GM12892 (cell line): ENCODE data around the gene DPP9.

Source experiments
- DNase-seq: peaks from one replicate; pipeline ENCODE4 v3.0.0; 2011; ENCODE audit not compliant: insufficient read length
- FAIRE-seq: peaks from 2 replicates; lab custom pipeline; 2011; peaks lifted over from hg19 to GRCh38; lab: Jason Lieb, UNC
- POLR2A ChIP-seq: IDR thresholded peaks from 2 replicates; pipeline ENCODE4 v1.6.1; 2011; ENCODE audit warnings: low read depth, low read length, control low read depth
- POLR2AphosphoS5 ChIP-seq: IDR thresholded peaks from 2 replicates; pipeline ENCODE4 v1.6.1; 2011; ENCODE audit warnings: low read depth, low read length, control low read depth
- TAF1 ChIP-seq: IDR thresholded peaks from 2 replicates; pipeline ENCODE4 v1.6.1; 2011; ENCODE audit warnings: low read depth, mild to moderate bottlenecking, control low read depth, low read length, borderline replicate concordance

Gene DPP9

DNA sequence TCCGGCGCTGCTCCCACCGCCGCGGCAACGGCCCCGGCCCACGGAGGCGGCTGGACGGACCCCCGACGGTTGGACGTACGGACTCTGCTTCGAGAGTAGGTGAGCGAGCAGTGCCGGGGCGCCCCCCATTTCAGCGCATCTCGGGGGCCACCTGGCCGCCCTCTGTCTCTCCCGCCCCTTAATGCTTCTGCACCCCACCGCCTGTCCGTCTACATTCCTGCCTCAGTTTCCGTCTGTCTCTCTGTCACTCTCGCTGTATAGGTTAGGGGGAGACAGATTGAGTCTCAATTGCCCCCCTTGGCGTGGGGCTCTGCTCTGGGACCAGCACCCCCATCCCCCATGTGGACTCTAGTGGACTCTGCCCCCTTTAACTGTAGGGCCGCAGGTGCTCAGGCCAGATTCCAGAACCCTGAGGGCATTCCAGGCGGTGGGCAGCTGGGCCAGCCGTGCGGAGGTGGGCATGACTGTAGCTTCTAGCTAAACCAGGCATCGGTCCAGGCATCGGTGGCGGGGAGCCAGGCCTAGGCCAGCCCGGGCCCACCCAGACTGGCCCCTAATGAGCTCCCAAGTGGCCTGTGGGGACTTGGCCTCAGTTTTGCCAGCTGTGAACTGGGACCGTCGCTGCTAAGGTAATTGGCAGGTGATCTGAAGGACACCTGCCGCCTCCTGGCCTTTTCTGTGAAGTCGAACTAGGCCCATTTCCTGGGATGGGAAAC lies 84.0 kb downstream of the DPP9 start:
- FAIRE-seq = peak; percentile 21
- DNase-seq = no peak
- TF ChIP-seq POLR2A = no peak
- no peak for TF ChIP-seq TAF1
- TF ChIP-seq POLR2AphosphoS5 = no peak

DNA sequence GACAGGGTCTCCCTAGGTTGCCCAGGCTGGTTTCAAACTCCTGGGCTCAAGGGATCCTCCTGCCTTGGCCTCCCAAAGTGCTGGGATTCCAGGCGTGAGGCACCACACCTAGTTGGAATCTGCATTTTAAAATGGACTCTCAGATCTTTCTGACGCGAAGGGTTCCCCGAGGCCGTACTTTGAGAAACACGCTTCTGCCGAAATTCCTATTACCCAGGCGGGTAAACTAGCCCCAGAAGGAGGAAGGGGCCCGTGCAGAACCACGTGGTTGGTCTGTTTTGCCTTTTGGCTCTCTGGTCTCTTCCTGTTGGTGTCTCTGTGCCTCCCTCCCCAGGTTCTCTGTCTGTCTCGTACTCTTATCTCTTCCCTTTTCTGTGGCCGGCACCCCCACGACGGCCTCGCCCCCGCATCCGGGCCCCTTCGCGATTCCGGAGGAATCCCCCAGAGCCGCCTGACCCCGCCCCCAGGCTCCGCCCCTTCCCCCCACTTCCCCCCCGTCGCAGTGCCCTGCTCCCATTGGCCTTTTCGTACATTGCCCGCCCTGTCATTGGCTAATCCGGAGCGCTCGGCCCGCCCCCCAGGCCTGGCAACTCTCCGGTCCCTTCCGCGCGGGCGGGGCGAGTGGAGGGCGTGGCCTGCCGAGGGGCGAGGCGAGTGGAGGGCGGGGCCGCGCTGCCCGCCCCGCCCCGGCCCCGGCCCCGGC lies 84.7 kb downstream of the DPP9 start, which contains the start of gene TNFAIP8L1:
Gene TNFAIP8L1, plus strand, starts transcription at position 689 of the 703 bp plus-strand sequence. CDS start 12,354 bp downstream, outside the sequence.
- FAIRE-seq (peak; percentile 90), DNase-seq (peak; percentile 100)
- TF ChIP-seq POLR2A (peak; percentile 59; the same call in 1 of the 2 replicates), POLR2AphosphoS5 (0 out of 2 replicates have a peak, but pooled peaks have one; percentile 34), TAF1 (no peak)

DNA sequence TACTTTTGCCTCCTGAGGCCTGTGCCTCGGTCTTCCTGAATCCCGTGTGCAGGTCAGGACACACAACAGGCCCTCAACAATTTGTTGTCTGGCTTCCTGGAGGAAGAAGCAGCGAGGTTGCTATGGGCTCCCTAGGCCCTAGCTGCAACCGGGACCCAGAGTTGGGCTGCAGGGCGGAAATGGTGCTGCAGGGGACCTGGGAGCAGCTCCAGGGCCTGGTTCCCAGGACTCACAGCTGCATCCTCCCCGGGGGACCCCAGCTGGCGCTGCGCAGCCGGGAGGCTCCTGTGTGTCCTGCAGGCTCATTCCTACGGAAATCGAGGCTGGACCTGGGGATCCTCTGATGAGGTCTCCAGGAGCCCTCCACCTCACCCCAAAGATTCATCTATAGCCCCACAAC lies 85.3 kb downstream of the DPP9 start:
- DNase-seq (no peak), FAIRE-seq (no peak)
- TF ChIP-seq POLR2A (no peak), POLR2AphosphoS5 (no peak), TAF1 (no peak)

DNA sequence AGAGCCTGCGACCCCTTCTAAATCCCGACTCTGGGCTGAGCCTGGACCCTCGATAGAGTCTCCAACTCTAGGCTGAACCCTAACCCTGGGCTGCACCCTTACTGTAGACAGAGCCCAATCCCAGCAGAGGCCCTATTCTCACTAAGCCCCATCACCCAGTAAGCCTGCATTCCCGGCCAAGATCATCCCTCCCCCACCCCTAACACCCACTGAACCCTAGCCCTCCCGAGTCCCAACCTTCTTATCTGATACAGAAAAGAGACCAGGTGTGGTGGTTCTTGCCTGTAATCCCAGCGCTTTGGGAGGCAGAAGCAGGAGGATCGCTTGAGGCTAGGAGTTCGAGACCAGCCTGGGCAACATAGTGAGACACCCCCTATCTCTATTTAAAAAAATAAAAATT lies 86.9 kb downstream of the DPP9 start:
- FAIRE-seq (no peak), DNase-seq (no peak)
- TF ChIP-seq TAF1 (no peak), POLR2A (no peak), POLR2AphosphoS5 (no peak)

DNA sequence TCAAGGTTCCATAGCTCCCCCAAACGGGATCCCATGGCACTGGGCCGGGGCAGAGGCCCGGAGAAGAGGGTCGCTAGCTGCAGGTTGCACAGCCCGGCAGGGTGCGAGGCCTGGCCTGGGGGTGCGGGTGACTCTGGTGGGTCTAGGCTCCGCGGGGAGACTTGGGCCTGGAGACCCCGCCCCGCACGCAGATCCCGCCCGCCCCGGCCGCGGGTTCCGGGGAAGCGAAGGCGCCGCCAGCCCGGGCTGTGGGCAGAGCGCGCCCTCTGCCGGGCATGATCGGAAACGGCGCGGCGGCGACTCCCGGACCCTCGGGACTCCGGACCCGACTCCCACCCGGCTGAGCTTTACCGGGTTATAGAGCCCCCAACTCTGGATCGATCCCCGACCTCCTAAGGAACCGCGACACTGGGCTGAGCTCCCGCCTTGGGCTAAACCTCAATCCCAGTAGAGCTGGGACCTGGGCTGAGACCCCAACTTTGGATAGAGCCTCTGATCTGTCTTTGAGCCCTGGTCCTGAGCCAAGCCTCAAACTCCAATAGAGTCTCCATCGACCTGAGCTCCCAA lies 87.4 kb downstream of the DPP9 start:
- DNase-seq = peak; percentile 74
- TF ChIP-seq POLR2AphosphoS5 (no peak), TAF1 (no peak), POLR2A (no peak)
- peak; percentile 91 for FAIRE-seq

DNA sequence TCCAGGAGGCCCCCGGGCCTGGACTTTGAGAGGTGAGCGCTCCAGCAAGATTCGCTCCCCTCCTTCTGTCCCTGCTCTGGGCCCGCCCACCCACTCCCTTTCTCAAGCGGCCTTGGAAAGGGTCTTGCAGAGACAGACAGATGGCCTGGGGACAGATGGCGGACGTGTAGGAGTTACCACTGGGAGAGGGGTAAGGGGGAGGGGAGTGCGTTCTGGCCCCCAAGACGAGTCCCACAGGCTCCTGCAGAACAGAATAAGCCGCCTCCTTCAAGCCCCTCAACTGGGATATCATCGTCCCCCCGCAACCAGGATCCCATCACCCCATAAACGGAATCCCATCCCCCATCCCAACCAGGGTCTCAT lies 87.9 kb downstream of the DPP9 start:
- no peak for FAIRE-seq

DNA sequence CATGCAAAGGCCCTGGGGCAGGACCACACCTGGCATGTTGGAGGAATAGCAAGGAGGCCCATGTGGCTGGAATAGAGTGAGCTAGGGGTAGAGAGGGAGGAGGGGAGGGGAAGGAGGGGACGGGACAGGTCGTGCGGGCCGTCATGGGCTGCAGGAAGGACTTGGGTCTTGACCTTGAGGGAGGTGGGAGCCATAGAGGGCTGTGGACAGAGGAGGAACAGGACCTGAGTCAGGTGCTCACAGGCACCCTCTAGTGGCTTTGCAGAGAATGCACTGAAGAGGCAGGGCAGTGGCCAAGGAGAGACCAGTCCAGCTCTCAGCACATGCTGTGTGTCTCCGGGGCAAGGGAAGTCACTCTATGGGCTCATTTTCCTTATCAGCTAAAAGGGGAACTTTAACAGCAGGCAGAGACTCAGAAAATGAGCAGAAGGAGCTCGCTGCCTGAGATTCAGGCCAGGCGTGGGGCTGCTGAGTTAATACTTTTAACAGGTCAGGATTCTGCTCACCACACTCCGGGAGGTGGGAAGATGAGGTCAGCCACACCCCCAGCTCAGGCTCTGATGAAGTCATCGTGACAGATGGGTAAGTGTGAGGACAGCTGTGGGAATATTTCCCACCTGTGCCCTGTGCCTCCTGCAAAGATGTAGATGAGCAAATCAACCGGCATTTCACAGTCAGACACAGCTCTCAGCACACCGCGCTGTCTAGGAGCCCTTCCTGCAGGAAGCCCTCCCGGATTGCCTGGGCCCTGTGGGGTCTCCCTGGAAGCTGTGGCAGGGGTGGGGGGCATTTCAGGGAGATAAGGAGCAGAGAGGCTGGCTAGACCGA lies 90.3 kb downstream of the DPP9 start:
- peak; percentile 72 for FAIRE-seq

More for the DNA sequence above, 87.9 kb downstream of the DPP9 start:
- DNase-seq = no peak
- TF ChIP-seq POLR2AphosphoS5 = no peak
- no peak for TF ChIP-seq TAF1
- TF ChIP-seq POLR2A = no peak

More for the DNA sequence above, 90.3 kb downstream of the DPP9 start:
- no peak for DNase-seq
- TF ChIP-seq TAF1 (no peak), POLR2A (no peak), POLR2AphosphoS5 (no peak)
